ENCODE data around the gene ETS2. TPM values are rescaled to one million over a fixed set of nuclear protein-coding genes. Genes with fewer than 3 reads are reported as not detected.
"Not testable (repeated sequence)": the region's sequence is repeated elsewhere in the genome, so short reads cannot be mapped to it uniquely, and the experiment has no call there.

The ETS2 gene
- total RNA-seq, 2 donors from 2014 or later = 110 to 185 TPM

DNA sequence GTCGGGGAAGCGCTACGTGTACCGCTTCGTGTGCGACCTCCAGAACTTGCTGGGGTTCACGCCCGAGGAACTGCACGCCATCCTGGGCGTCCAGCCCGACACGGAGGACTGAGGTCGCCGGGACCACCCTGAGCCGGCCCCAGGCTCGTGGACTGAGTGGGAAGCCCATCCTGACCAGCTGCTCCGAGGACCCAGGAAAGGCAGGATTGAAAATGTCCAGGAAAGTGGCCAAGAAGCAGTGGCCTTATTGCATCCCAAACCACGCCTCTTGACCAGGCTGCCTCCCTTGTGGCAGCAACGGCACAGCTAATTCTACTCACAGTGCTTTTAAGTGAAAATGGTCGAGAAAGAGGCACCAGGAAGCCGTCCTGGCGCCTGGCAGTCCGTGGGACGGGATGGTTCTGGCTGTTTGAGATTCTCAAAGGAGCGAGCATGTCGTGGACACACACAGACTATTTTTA, 17.1 kb downstream of the ETS2 start:
- intact Hi-C loops (cut with DNase I) = no loop called here
- DNase-seq = peak; percentile 49

GRCh38 chr21:38823737-38824123, 18.0 kb downstream of the ETS2 start:
- DNase-seq = peak; percentile 6
- Histone ChIP-seq H3K9me3 (no peaks in the 10 kb centered on the region), H3K27ac (peak overlapping the region; percentile 51), H3K4me1 (peaks cover 11% of the 10 kb centered on the region), H3K4me3 (no peak overlapping the region), H3K36me3 (peaks cover 18% of the 10 kb centered on the region), H3K27me3 (no peaks in the 10 kb centered on the region), H3K9ac (ENCODE audit: low read depth in 2 of 2, low read length in 2 of 2) (peak overlapping the region in 1 of 2 donors; percentile 49)
- TF ChIP-seq, protein P1, sequence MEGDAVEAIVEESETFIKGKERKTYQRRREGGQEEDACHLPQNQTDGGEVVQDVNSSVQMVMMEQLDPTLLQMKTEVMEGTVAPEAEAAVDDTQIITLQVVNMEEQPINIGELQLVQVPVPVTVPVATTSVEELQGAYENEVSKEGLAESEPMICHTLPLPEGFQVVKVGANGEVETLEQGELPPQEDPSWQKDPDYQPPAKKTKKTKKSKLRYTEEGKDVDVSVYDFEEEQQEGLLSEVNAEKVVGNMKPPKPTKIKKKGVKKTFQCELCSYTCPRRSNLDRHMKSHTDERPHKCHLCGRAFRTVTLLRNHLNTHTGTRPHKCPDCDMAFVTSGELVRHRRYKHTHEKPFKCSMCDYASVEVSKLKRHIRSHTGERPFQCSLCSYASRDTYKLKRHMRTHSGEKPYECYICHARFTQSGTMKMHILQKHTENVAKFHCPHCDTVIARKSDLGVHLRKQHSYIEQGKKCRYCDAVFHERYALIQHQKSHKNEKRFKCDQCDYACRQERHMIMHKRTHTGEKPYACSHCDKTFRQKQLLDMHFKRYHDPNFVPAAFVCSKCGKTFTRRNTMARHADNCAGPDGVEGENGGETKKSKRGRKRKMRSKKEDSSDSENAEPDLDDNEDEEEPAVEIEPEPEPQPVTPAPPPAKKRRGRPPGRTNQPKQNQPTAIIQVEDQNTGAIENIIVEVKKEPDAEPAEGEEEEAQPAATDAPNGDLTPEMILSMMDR (IDR thresholded peaks at IDR 0.05) = no peak
- intact Hi-C loops (cut with DNase I) = no loop called here

More for the DNA sequence above, 17.1 kb downstream of the ETS2 start:
- peak overlapping the region in 1 of 2 donors; percentile 81 for H3K9ac ChIP-seq (ENCODE audit: low read depth in 2 of 2, low read length in 2 of 2)
- H3K9me3 ChIP-seq = no peaks in the 10 kb centered on the region
- peaks cover 27% of the 10 kb centered on the region for H3K36me3 ChIP-seq
- H3K4me1 ChIP-seq = peaks cover 15% of the 10 kb centered on the region
- TF ChIP-seq, protein P1 (IDR thresholded peaks at IDR 0.05) = no peak
- peak overlapping the region; percentile 51 for H3K27ac ChIP-seq
- no peaks in the 10 kb centered on the region for H3K27me3 ChIP-seq
- no peak overlapping the region for H3K4me3 ChIP-seq

GRCh38 chr21:38824124-38824822, 18.5 kb downstream of the ETS2 start:
- DNase-seq = peak; percentile 78
- Histone ChIP-seq H3K4me3 (no peak overlapping the region), H3K27me3 (no peaks in the 10 kb centered on the region), H3K9ac (ENCODE audit: low read depth in 2 of 2, low read length in 2 of 2) (peak overlapping the region in 1 of 2 donors; percentile 27), H3K27ac (peak overlapping the region; percentile 51), H3K36me3 (peaks cover 13% of the 10 kb centered on the region), H3K4me1 (peaks cover 11% of the 10 kb centered on the region), H3K9me3 (no peaks in the 10 kb centered on the region)
- intact Hi-C loops (cut with DNase I) = no loop called here
- TF ChIP-seq, protein P1 (IDR thresholded peaks at IDR 0.05) = no peak

GRCh38 chr21:38825269-38825668, 19.5 kb downstream of the ETS2 start:
- TF ChIP-seq, protein P1 (IDR thresholded peaks at IDR 0.05) = no peak
- intact Hi-C loops (cut with DNase I) = no loop called here
- H3K9ac ChIP-seq (ENCODE audit: low read depth in 2 of 2, low read length in 2 of 2) = no peak overlapping the region
- peaks cover 4% of the 10 kb centered on the region for H3K4me1 ChIP-seq
- no peaks in the 10 kb centered on the region for H3K9me3 ChIP-seq
- peak; percentile 17 for DNase-seq
- peak overlapping the region; percentile 51 for H3K27ac ChIP-seq
- H3K4me3 ChIP-seq = no peak overlapping the region
- H3K36me3 ChIP-seq = peaks cover 8% of the 10 kb centered on the region
- no peaks in the 10 kb centered on the region for H3K27me3 ChIP-seq

- intact Hi-C loops (cut with DNase I) = no loop called here
- no peaks in the 10 kb centered on the region for H3K27me3 ChIP-seq
- TF ChIP-seq, protein P1 (IDR thresholded peaks at IDR 0.05) = no peak
- H3K36me3 ChIP-seq = peaks cover 8% of the 10 kb centered on the region
- H3K4me3 ChIP-seq = no peak overlapping the region
- H3K9me3 ChIP-seq = no peaks in the 10 kb centered on the region
- H3K9ac ChIP-seq (ENCODE audit: low read depth in 2 of 2, low read length in 2 of 2) = no peak overlapping the region
- H3K27ac ChIP-seq = no peak overlapping the region
- DNase-seq = no peak
- no peaks in the 10 kb centered on the region for H3K4me1 ChIP-seq
These were observed 20.2 kb downstream of the ETS2 start for GRCh38 chr21:38825921-38826320.

- H3K9me3 ChIP-seq; H3K4me1 ChIP-seq; H3K27ac ChIP-seq; intact Hi-C loops (cut with DNase I); H3K9ac ChIP-seq (ENCODE audit: low read depth in 2 of 2, low read length in 2 of 2); H3K4me3 ChIP-seq; H3K36me3 ChIP-seq; H3K27me3 ChIP-seq: not testable (repeated sequence)
- DNase-seq = peak; percentile 13
These were observed 22.4 kb downstream of the ETS2 start for GRCh38 chr21:38828111-38828510.

Data from colonic mucosa (tissue), 4 donors.